Stomach smooth muscle (tissue), 2 donors: ENCODE results near the gene NUMBL.
"Not testable (repeated sequence)": the region's sequence is repeated elsewhere in the genome, so short reads cannot be mapped to it uniquely, and the experiment has no call there.

Experiments used
- H3K27ac ChIP-seq: one replicate; pipeline ENCODE4 v1.7.0; 2013; ENCODE audit warnings: mild to moderate bottlenecking, low read length, inconsistent platforms
- H3K27me3 ChIP-seq, 2 donors: one replicate each; pipeline ENCODE4 v1.7.0; 2013; ENCODE audit warnings: low read length in 2 of 2; ENCODE audit not compliant: insufficient read depth in 2 of 2, control insufficient read depth in 1 of 2
- H3K36me3 ChIP-seq, 2 donors: one replicate each; pipeline ENCODE4 v1.7.0; 2013; ENCODE audit warnings: low read length in 2 of 2; ENCODE audit not compliant: control insufficient read depth in 2 of 2, insufficient read depth in 2 of 2
- H3K4me1 ChIP-seq: one replicate; pipeline ENCODE4 v1.7.0; 2013; ENCODE audit warnings: low read length; ENCODE audit not compliant: control insufficient read depth, insufficient read depth
- H3K4me3 ChIP-seq, 2 donors: one replicate each; pipeline ENCODE4 v1.7.0; 2013; ENCODE audit warnings: low read length in 2 of 2
- H3K9ac ChIP-seq, 2 donors: one replicate each; pipeline ENCODE4 v1.7.0; 2013; ENCODE audit warnings: low read length in 2 of 2, mild to moderate bottlenecking in 1 of 2
- H3K9me3 ChIP-seq, 2 donors: one replicate each; pipeline ENCODE4 v1.7.0; 2013; ENCODE audit warnings: low read length in 2 of 2; ENCODE audit not compliant: control insufficient read depth in 2 of 2
- donor health status: healthy.
- donor health status: Pancreatic carcinoma.

Gene NUMBL

GRCh38 chr19:40629346-40629745, 61.1 kb downstream of the NUMBL start:
- peaks cover 6% of the 10 kb centered on the region for H3K4me1 ChIP-seq
- H3K36me3 ChIP-seq, result peaks cover 4 to 5% of the 10 kb centered on the region in 2 donors
- H3K27me3 ChIP-seq, result no peaks in the 10 kb centered on the region
- no peak overlapping the region for H3K4me3 ChIP-seq
- H3K9ac ChIP-seq, result no peak overlapping the region
- no peak overlapping the region for H3K27ac ChIP-seq
- H3K9me3 ChIP-seq, result no peaks in the 10 kb centered on the region

GRCh38 chr19:40627486-40628279, 62.8 kb downstream of the NUMBL start:
- no peak overlapping the region for H3K9ac ChIP-seq
- H3K36me3 ChIP-seq, result peaks cover 9% of the 10 kb centered on the region in 2 donors
- H3K4me3 ChIP-seq, result no peak overlapping the region
- H3K27ac ChIP-seq, result no peak overlapping the region
- no peaks in the 10 kb centered on the region for H3K9me3 ChIP-seq
- H3K27me3 ChIP-seq, result no peaks in the 10 kb centered on the region
- H3K4me1 ChIP-seq, result no peaks in the 10 kb centered on the region

GRCh38 chr19:40626918-40627317, 63.5 kb downstream of the NUMBL start:
- peaks cover 0 to 2% of the 10 kb centered on the region in 2 donors for H3K27me3 ChIP-seq
- H3K4me1 ChIP-seq, result no peaks in the 10 kb centered on the region
- no peak overlapping the region for H3K9ac ChIP-seq
- H3K27ac ChIP-seq, result no peak overlapping the region
- no peak overlapping the region for H3K4me3 ChIP-seq
- no peaks in the 10 kb centered on the region for H3K9me3 ChIP-seq
- H3K36me3 ChIP-seq, result peaks cover 12% of the 10 kb centered on the region in 2 donors

- no peak overlapping the region for H3K4me3 ChIP-seq
- peaks cover 0 to 2% of the 10 kb centered on the region in 2 donors for H3K27me3 ChIP-seq
- H3K9ac ChIP-seq, result no peak overlapping the region
- no peak overlapping the region for H3K27ac ChIP-seq
- H3K36me3 ChIP-seq, result peaks cover 16 to 17% of the 10 kb centered on the region in 2 donors
- no peaks in the 10 kb centered on the region for H3K9me3 ChIP-seq
- H3K4me1 ChIP-seq, result no peaks in the 10 kb centered on the region
Measured at GRCh38 chr19:40625406-40626120, 64.9 kb downstream of the NUMBL start.

- H3K36me3 ChIP-seq, result peaks cover 17 to 18% of the 10 kb centered on the region in 2 donors
- H3K9ac ChIP-seq, H3K4me1 ChIP-seq, H3K27me3 ChIP-seq, H3K9me3 ChIP-seq, H3K4me3 ChIP-seq, H3K27ac ChIP-seq: not testable (repeated sequence)
Measured at GRCh38 chr19:40624369-40625153, 65.9 kb downstream of the NUMBL start.

- Histone ChIP-seq H3K4me3 (no peak overlapping the region), H3K27me3 (peaks cover 0 to 2% of the 10 kb centered on the region in 2 donors), H3K36me3 (peaks cover 22 to 23% of the 10 kb centered on the region in 2 donors), H3K27ac (no peak overlapping the region), H3K9ac (no peak overlapping the region), H3K4me1 (no peaks in the 10 kb centered on the region), H3K9me3 (no peaks in the 10 kb centered on the region)
Measured at GRCh38 chr19:40623403-40624251, 66.8 kb downstream of the NUMBL start.

GRCh38 chr19:40622773-40623075, 67.7 kb downstream of the NUMBL start:
- no peak overlapping the region for H3K27ac ChIP-seq
- H3K4me3 ChIP-seq, result no peak overlapping the region
- peaks cover 22 to 23% of the 10 kb centered on the region in 2 donors for H3K36me3 ChIP-seq
- no peaks in the 10 kb centered on the region for H3K4me1 ChIP-seq
- H3K9ac ChIP-seq, result no peak overlapping the region
- peaks cover 0 to 2% of the 10 kb centered on the region in 2 donors for H3K27me3 ChIP-seq
- no peaks in the 10 kb centered on the region for H3K9me3 ChIP-seq

- H3K9ac ChIP-seq, result no peak overlapping the region
- H3K4me3 ChIP-seq, result no peak overlapping the region
- H3K4me1 ChIP-seq, result no peaks in the 10 kb centered on the region
- H3K9me3 ChIP-seq, result no peaks in the 10 kb centered on the region
- H3K27ac ChIP-seq, result no peak overlapping the region
- H3K27me3 ChIP-seq, result peaks cover 0 to 2% of the 10 kb centered on the region in 2 donors
- peaks cover 22 to 23% of the 10 kb centered on the region in 2 donors for H3K36me3 ChIP-seq
Measured at GRCh38 chr19:40621966-40622772, 68.3 kb downstream of the NUMBL start.

- Histone ChIP-seq H3K4me1 (no peaks in the 10 kb centered on the region), H3K4me3 (no peak overlapping the region), H3K36me3 (peaks cover 21 to 22% of the 10 kb centered on the region in 2 donors), H3K27me3 (peaks cover 2 to 3% of the 10 kb centered on the region in 2 donors), H3K9ac (no peak overlapping the region), H3K9me3 (no peaks in the 10 kb centered on the region), H3K27ac (no peak overlapping the region)
Measured at GRCh38 chr19:40621283-40621682, 69.2 kb downstream of the NUMBL start.
